Brain microvascular endothelial cell (primary cell): ENCODE data around the gene PSMG2.

Source experiments
- DNase-seq: peaks from one replicate; pipeline ENCODE4 v3.0.0-alpha.2; 2020
- H3K27ac ChIP-seq: fragments of 250-450 bp; sonication (Bioruptor Pico); 2 replicates; pipeline ENCODE4 v1.5.1; 2020; ENCODE audit warnings: mild to moderate bottlenecking, moderate library complexity
- H3K27me3 ChIP-seq: fragments of 250-450 bp; sonication (Bioruptor Pico); replicated peaks from 2 replicates; pipeline ENCODE4 v1.5.1; 2020; ENCODE audit warnings: mild to moderate bottlenecking
- H3K36me3 ChIP-seq: fragments of 250-450 bp; sonication (Bioruptor Pico); replicated peaks from 2 replicates; pipeline ENCODE4 v1.5.1; 2020; ENCODE audit warnings: mild to moderate bottlenecking
- H3K4me3 ChIP-seq: 2 replicates; pipeline ENCODE4 v1.5.1; 2011; ENCODE audit warnings: low read depth, mild to moderate bottlenecking, control low read depth, low read length, moderate library complexity
- in situ Hi-C: cut with HindIII; loops from 2 replicates; pipeline ENCODE4 v1.10.0; 2017; ENCODE audit warnings: low sequenced_read_pairs, low pct_ligation_motif_present
- TF ChIP-seq, protein P1 (sequence below): IDR thresholded peaks from 2 replicates; pipeline ENCODE4 v1.5.1; 2011; ENCODE audit warnings: low read depth, mild to moderate bottlenecking, moderate library complexity, low read length, control low read depth, inconsistent platforms; ENCODE audit errors: missing control alignments

The PSMG2 gene

DNA sequence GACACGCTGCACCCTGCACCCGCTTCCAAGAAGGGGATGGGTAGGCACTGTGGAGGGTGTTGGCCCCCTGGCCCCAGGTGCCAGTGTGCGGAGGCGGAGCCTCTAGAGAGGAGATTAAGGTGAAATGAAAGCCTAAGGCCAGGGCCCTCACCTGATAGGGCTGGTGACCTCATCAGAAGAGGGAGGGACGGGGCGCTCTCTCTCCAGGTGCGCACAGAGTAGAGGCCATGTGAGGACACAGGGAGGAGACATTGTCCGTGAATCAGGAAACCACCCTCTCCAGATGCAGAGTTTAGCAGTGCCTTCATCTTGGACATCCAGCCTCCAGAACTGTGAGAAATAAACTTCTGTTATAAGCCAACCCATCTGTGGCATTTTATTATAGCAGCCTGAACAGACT is 62.3 kb downstream of the PSMG2 start:
- no peaks in the 10 kb centered on the region for H3K27me3 ChIP-seq
- in situ Hi-C loops: no loop called here
- TF ChIP-seq, protein P1, sequence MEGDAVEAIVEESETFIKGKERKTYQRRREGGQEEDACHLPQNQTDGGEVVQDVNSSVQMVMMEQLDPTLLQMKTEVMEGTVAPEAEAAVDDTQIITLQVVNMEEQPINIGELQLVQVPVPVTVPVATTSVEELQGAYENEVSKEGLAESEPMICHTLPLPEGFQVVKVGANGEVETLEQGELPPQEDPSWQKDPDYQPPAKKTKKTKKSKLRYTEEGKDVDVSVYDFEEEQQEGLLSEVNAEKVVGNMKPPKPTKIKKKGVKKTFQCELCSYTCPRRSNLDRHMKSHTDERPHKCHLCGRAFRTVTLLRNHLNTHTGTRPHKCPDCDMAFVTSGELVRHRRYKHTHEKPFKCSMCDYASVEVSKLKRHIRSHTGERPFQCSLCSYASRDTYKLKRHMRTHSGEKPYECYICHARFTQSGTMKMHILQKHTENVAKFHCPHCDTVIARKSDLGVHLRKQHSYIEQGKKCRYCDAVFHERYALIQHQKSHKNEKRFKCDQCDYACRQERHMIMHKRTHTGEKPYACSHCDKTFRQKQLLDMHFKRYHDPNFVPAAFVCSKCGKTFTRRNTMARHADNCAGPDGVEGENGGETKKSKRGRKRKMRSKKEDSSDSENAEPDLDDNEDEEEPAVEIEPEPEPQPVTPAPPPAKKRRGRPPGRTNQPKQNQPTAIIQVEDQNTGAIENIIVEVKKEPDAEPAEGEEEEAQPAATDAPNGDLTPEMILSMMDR: no peak
- H3K27ac ChIP-seq: no peak overlapping the region
- DNase-seq: no peak
- no peaks in the 10 kb centered on the region for H3K36me3 ChIP-seq
- no peak overlapping the region for H3K4me3 ChIP-seq

DNA sequence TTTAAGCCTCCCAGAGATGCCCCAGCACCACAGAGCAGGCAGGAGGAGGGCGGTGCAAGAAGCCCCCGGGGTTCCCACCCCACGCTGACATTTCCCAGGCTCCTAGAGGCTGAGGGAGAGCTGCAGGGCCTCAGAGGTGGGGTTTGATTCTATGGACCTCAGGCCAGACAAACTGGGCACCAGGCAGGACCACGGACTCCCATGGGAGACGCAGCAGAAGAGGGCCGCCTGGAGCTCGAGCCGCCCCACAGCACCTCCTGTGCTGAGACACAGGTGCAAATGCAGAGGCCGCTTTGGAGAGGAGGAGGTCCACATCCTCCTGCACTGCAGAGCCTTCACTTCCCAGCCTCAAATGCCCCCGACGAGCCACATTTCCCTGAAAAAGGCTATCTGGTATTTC is 62.7 kb downstream of the PSMG2 start:
- TF ChIP-seq, protein P1: no peak

DNA sequence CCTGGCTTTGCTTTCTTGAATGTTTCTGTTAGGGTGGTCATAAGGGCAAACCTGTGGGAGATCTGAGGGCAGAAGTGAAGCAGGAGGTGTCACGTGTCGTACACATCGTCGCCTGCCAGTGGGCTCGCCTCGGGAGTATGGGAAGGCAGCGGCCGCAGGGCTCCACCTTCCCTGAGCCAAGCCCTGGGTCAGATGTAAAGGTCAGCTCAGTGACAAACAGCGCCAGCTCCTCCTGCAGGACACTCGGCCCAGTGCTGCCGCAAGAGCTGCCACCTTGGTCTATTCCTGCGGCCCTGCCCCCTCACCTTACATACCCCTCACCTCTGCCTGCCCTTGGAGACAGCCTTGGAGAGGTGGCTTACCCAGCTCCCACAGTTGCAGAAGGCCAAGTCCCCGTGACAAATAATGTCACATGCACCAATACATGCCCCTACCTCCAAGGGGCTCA is 64.2 kb downstream of the PSMG2 start:
- TF ChIP-seq, protein P1: peak; percentile 28
- Histone ChIP-seq H3K4me3 (no peak overlapping the region), H3K27me3 (no peaks in the 10 kb centered on the region), H3K27ac (no peak overlapping the region), H3K36me3 (no peaks in the 10 kb centered on the region)
- DNase-seq: no peak
- in situ Hi-C loops: no loop called here

More for the DNA sequence above, 62.7 kb downstream of the PSMG2 start:
- H3K27me3 ChIP-seq: no peaks in the 10 kb centered on the region
- no peaks in the 10 kb centered on the region for H3K36me3 ChIP-seq
- no peak for DNase-seq
- no peak overlapping the region for H3K4me3 ChIP-seq
- no peak overlapping the region for H3K27ac ChIP-seq
- in situ Hi-C loops: no loop called here

DNA sequence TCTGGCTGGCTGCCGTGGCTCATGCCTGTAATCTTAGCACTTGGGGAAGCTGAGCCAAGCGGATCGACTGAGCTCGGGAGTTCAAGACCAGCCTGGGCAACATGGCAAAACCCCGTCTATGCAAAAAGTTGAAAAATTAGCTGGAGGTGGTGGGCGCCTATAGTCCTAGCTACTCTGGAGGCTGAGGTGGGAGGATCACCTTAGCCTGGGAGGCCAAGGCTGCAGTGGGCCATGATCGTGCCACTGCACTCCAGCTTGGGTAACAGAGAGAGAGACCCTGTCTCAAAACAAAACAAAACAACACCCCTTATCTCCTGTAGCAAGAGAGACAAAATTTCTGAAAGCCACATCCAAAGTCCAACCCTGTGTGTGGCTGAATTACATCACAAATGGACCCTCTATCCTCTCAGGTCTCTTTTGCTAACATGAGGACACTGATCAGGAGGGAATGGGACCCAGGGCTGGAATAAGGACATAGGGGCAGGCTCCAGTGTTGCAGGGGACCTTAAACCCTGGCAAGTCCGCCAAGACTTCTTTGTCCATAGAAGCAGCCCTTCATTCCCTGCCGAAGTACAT is 64.8 kb downstream of the PSMG2 start:
- H3K27me3 ChIP-seq: no peaks in the 10 kb centered on the region
- in situ Hi-C loops: no loop called here
- TF ChIP-seq, protein P1: no peak
- H3K36me3 ChIP-seq: no peaks in the 10 kb centered on the region
- no peak for DNase-seq
- no peak overlapping the region for H3K4me3 ChIP-seq
- no peak overlapping the region for H3K27ac ChIP-seq

DNA sequence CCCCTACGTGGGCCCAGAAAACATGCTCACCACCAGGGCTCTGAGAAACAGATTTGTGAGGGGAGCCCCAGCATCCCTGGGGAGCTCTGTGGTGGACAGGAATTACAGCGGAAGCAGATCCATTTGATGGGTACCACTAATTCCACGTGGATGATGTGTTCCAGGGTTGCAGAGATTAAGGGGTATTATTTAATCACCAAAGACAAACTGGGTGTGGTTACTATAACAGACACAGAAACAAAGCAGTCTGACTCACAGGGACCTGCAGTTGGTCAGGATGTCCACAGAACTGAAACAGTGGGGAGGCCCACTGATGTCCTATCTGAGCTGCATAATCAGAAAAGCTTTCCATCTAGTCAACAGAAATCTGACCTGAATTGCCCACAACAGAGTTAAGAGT is 65.8 kb downstream of the PSMG2 start:
- Histone ChIP-seq H3K4me3 (no peak overlapping the region), H3K27me3 (no peaks in the 10 kb centered on the region), H3K36me3 (no peaks in the 10 kb centered on the region), H3K27ac (no peak overlapping the region)
- DNase-seq: peak; percentile 61
- TF ChIP-seq, protein P1: no peak
- in situ Hi-C loops: no loop called here

DNA sequence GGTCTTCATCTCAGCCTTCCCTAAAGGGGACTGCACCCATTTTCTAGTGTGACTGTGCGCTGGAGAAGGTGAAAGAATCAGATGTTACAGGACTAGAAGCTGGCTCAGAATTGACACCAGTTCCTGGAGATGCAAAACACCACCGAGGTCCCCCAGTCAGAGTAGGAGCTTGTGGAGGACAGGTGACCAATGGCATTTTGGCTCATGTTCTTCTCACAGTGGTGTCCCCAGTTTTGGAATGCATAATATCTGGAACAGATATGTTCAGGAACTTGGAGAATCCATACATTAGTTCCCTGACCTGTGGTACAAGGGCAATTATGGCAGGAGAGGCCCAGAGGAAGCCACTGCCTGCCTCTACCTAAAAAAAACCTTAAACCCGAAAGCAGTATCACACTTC is 66.3 kb downstream of the PSMG2 start:
- H3K4me3 ChIP-seq: no peak overlapping the region
- DNase-seq: no peak
- H3K27ac ChIP-seq: no peak overlapping the region
- TF ChIP-seq, protein P1: no peak
- in situ Hi-C loops: no loop called here
- no peaks in the 10 kb centered on the region for H3K27me3 ChIP-seq
- H3K36me3 ChIP-seq: no peaks in the 10 kb centered on the region
